Colonic mucosa (tissue), 4 donors: ENCODE data around the gene MAP3K15. TPM values are rescaled to one million over a fixed set of nuclear protein-coding genes. Genes with fewer than 3 reads are reported as not detected.
A peak's percentile ranks its signal among the peaks of the same experiment; 100 is the strongest.

ENCODE experiments used
- DNase-seq: peaks from one replicate; pipeline ENCODE4 v3.0.0-alpha.2; 2020
- H3K27ac ChIP-seq: fragments of 200-600 bp; one replicate; pipeline ENCODE4 v1.8.0; 2021
- H3K27me3 ChIP-seq: fragments of 200-600 bp; one replicate; pipeline ENCODE4 v1.8.0; 2021
- H3K36me3 ChIP-seq: fragments of 200-600 bp; one replicate; pipeline ENCODE4 v1.8.0; 2021
- H3K4me1 ChIP-seq: fragments of 200-600 bp; one replicate; pipeline ENCODE4 v1.8.0; 2021; ENCODE audit warnings: mild to moderate bottlenecking
- H3K4me3 ChIP-seq: fragments of 200-600 bp; one replicate; pipeline ENCODE4 v1.8.0; 2021
- H3K9ac ChIP-seq, 2 donors: one replicate each; pipeline ENCODE4 v1.7.0; 2013; ENCODE audit warnings: control low read depth in 2 of 2, low read depth in 2 of 2, low read length in 2 of 2
- H3K9me3 ChIP-seq: fragments of 200-600 bp; one replicate; pipeline ENCODE4 v1.8.0; 2021
- CTCF ChIP-seq: fragments of 200-600 bp; IDR thresholded peaks from one replicate; pipeline ENCODE4 v1.8.0; 2022; ENCODE audit warnings: antibody characterized with exemption, mild to moderate bottlenecking
- intact Hi-C: fragments of 100-400 bp; cut with DNase I; formaldehyde crosslinking; loops from one replicate; pipeline ENCODE4 v1.14.1; 2022
- total RNA-seq, 2 donors: library from RNA; stranded (reverse); fragmentation: NEBNext Ultra II Directional in 1 of 2; extraction: Animal tissue kit (Norgen Biotek cat#: 25700) in 1 of 2; gene quantifications; one replicate each; pipeline ENCODE4 v1.2.1, GENCODE V29; 2021
- donor health status: healthy.
- donor health status: DM: no; HTN: no; CAD: no.
- donor health status: DM: no; HTN: no; CAD: no.

MAP3K15 gene
- total RNA-seq, 2 donors from 2014 or later, result 0.25 TPM; not detected in 1

GRCh38 chrX:19342331-19342906 lies 172.9 kb downstream of the MAP3K15 start:
- intact Hi-C loops, result no loop called here
- Histone ChIP-seq H3K4me1 (no peaks in the 10 kb centered on the region), H3K9ac (peak overlapping the region in 1 of 2 donors; percentile 61), H3K27ac (no peak overlapping the region), H3K27me3 (no peaks in the 10 kb centered on the region), H3K36me3 (no peaks in the 10 kb centered on the region), H3K4me3 (no peak overlapping the region), H3K9me3 (no peaks in the 10 kb centered on the region)
- no peak for TF ChIP-seq CTCF
- no peak for DNase-seq

- H3K27me3 ChIP-seq, result no peaks in the 10 kb centered on the region
- no peak overlapping the region for H3K9ac ChIP-seq
- peak; percentile 42 for TF ChIP-seq CTCF
- no peaks in the 10 kb centered on the region for H3K9me3 ChIP-seq
- no peak overlapping the region for H3K27ac ChIP-seq
- H3K36me3 ChIP-seq, result no peaks in the 10 kb centered on the region
- DNase-seq, result no peak
- H3K4me3 ChIP-seq, result no peak overlapping the region
- H3K4me1 ChIP-seq, result no peaks in the 10 kb centered on the region
- intact Hi-C loops, result loop anchor here (5.0 kb wide), 2 partner anchors 403 to 943 kb away; no protein-coding TSS in a partner anchor
Measured at GRCh38 chrX:19334945-19335626, 180.2 kb downstream of the MAP3K15 start.

GRCh38 chrX:19332983-19333382 lies 182.3 kb downstream of the MAP3K15 start:
- Histone ChIP-seq H3K27ac (no peak overlapping the region), H3K9me3 (no peaks in the 10 kb centered on the region), H3K4me3 (no peak overlapping the region), H3K4me1 (no peaks in the 10 kb centered on the region), H3K9ac (no peak overlapping the region), H3K27me3 (no peaks in the 10 kb centered on the region), H3K36me3 (no peaks in the 10 kb centered on the region)
- intact Hi-C loops, result loop anchor here (5.0 kb wide), 2 partner anchors 401 to 941 kb away; no protein-coding TSS in a partner anchor
- DNase-seq, result no peak
- TF ChIP-seq CTCF, result no peak

- no peak for TF ChIP-seq CTCF
- H3K9me3 ChIP-seq, result no peaks in the 10 kb centered on the region
- H3K4me1 ChIP-seq, result no peaks in the 10 kb centered on the region
- H3K4me3 ChIP-seq, result no peak overlapping the region
- H3K9ac ChIP-seq, result no peak overlapping the region
- H3K27me3 ChIP-seq, result no peaks in the 10 kb centered on the region
- DNase-seq, result no peak
- no peaks in the 10 kb centered on the region for H3K36me3 ChIP-seq
- intact Hi-C loops, result loop anchor here (5.0 kb wide), 2 partner anchors 400 to 940 kb away; no protein-coding TSS in a partner anchor
- H3K27ac ChIP-seq, result no peak overlapping the region
Measured at GRCh38 chrX:19331831-19332230, 183.5 kb downstream of the MAP3K15 start.

- intact Hi-C loops, result no loop called here
- Histone ChIP-seq H3K4me1 (no peaks in the 10 kb centered on the region), H3K36me3 (no peaks in the 10 kb centered on the region), H3K9ac (no peak overlapping the region), H3K27me3 (no peaks in the 10 kb centered on the region), H3K4me3 (no peak overlapping the region), H3K27ac (no peak overlapping the region), H3K9me3 (no peaks in the 10 kb centered on the region)
- no peak for TF ChIP-seq CTCF
- DNase-seq, result no peak
Measured at GRCh38 chrX:19326567-19326966, 188.7 kb downstream of the MAP3K15 start.

Other genes starting within 250 kb of the MAP3K15 start
- gene PDHA1, start 171.6 kb downstream of the MAP3K15 start, total RNA-seq, result 100 to 1,000 TPM; 374 to 378 TPM